HG03460 (cell line): Measurements from ENCODE around the gene SORL1.
A peak's percentile ranks its signal among the peaks of the same experiment; 100 is the strongest.

Source experiments
- ATAC-seq: cut with Tn5 transposase; IDR thresholded peaks from one replicate; pipeline ENCODE4 v1.9.1; 2021; ENCODE audit not compliant: unreplicated experiment

Gene SORL1

DNA sequence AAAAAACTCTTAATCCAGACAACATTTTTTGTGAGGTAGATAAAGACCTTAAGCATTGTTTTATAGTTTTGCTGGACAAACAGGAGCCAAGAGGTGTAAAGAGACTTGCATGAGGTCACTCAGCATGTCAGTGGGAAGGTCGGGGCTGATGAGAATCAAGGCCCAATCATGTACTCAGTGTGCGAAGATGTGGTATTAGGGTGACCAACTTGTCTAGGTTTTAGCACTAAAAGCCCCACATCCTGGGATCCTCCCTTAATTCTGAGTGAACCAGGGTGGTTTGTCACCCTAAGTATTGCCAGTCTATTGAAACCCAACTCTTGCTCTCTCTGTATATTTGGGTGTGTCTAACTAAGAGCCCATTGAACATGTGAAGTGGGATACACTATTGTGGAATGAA lies 20.2 kb downstream of the SORL1 start:
- no peak for ATAC-seq

DNA sequence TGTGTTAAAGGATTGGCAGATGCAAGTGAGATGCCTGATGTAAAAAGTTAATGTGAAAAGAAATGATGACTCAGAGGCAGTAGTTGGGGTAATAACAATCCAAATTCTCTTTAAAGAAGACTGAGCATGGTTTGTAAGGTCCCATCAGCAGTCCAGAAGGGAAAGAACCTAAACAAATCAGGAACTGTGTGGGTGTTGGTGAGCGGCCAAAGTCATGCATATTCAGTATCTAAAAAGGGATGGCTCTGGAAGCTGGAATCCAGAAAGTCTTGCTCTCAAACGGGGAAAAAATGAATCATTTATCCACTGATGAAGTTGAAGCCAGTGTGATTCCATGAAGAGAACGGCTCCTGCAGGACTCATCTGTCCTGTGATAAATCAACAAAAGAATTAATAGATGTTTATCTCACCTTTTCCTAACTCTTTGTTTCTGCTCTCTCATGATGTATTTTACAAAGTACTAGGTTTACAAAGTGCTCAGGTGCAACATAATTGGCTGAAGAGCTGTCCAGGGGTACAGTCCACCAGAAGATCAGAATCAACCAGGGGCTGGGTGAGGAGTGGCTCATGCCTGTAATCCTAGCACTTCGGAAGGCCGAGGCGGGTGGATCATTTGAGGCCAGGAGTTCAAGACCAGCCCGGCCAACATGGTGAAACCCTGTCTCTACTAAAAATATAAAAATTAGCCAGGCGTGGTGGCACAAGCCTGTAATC lies 21.1 kb downstream of the SORL1 start:
- ATAC-seq: no peak

DNA sequence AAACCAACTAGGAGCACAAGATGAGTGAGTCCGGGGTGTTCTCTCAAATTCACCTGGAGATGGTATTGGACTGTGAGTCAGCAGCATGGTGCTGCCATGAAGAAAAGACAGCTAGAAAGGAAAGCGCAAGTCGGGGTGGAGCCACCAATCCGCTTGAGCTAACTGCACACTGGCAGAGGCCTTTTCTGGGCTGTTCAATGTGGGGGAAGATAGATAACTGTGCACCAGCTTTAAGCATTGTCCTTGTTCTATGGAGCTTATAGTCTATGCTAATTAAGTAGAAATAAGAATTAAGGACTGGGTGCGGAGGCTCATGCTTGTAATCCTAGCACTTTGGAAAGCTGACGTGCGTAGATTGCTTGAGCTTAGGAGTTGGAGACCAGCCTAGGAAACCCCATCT lies 22.6 kb downstream of the SORL1 start:
- no peak for ATAC-seq

DNA sequence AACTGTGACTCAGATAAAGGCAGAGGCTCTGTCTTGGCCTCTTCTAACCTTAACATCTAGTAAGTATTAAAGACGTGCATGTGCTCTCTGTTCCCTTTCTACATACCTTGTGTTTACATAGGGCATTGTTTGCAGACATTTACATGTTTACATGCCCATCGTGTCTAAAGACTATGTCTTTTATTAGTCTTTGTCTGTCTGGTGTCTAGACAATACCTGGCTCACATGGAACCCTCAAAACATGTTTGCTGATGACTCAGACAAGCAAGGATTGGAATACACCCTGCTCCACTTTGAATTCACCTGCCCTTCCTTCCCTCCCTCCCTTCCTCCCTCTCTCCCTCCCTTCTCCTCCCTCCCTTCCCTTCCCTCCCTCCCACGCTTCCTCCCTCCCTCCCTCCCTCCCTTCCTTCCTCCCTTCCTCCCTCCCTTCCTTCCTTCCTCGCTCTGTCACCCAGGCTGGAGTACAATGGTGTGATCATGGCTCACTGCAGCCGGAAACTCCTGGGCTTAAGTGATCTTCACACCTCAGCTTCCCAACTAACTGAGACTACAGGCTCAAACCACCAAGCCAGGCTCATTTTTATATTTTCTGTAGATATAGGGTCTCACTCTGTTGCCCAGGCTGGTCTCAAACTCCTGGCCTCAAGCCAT lies 24.4 kb downstream of the SORL1 start:
- ATAC-seq: no peak

DNA sequence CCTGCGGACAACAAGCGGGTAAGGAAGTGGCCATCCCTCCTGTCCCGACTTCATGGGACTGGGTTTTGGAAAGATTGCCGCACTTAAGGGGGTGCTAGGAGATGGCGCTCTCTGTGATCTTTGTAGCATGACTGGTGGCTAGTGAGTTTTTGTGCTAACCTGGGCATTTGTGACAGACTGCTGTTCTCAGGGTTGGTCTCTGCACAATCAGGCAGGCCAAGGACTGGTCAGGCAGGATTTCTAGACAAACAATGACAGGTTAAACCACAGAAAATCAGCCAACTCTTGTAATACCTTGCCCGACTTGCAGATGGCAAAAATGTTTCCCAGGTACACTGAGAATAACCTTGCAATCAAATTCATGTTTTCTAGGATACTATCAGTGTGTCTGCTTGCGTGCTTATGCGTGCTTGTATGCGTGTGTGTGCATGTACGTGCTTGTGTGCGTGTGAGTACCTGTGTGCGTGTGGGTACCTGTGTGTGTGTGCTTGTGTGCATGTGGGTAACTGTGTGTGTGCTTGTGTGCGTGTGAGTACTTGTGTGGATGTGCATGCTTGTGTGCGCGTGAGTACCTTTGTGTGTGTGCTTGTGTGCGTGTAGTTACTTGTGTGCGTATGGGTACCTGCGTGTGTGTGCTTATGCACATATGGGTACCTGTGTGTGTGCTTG lies 26.2 kb downstream of the SORL1 start:
- no peak for ATAC-seq

DNA sequence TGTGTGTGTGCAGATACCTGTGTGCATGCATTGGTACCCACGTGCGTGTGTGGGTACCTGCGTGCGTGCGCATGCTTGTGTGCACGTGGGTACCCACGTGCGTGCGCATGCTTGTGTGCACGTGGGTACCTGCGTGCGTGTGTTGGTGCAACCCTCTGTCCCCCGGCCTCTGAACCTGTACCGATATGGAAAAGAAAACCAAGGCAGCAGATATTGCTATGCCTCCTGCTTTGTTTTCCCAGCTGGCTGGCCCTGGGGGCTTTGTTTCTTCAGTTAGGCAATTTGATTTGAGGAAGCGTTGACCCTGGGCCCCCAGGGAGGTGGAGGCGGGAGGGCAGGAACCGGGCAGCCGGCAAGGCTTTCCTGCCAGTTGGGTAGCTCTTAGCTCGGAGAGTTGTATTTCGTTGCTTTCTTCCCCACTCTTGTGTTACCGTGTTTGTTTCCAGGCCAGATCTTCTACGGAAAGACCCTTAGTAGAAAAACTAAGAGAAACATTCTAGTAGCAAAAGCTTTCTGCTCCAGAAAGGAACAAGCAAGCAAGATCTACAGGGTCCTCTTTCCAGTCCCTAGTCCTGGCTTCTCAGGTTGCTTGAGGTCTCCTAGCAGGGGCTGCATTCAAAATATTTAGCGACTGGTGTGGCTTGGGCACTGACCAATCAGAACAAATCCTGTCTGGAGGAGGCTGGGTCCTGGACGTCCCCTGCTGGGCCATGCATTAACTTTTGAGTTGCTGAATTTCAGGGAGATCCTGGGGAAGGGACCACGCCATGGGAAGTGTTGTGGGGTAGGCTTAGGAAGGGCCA lies 27.0 kb downstream of the SORL1 start:
- ATAC-seq: no peak

DNA sequence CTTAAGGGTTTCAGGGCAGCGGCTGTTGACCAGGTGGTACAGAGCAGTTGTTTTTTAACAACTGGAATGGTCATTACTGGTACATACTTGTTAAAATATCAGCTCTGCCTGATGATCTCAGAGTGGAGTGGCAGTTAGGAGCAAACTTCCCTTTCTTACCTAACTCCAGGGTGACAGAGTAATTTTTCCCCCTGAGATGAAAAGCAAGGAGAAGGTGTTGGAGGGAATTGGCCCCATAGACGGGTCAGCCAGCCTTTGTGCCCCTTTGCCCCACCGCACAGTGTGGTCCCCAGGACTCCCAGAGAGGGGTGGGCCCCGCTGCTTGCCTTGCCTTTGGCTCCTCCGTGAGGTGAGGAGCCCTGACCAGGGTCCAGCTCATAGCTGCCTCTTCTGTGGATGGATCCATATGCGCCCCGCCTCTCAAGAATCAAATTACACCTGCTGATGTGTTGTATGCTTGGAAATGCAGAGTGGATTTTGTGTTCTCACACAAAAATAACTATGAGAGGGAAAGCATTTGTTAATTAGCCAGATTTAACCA lies 27.7 kb downstream of the SORL1 start:
- no peak for ATAC-seq

DNA sequence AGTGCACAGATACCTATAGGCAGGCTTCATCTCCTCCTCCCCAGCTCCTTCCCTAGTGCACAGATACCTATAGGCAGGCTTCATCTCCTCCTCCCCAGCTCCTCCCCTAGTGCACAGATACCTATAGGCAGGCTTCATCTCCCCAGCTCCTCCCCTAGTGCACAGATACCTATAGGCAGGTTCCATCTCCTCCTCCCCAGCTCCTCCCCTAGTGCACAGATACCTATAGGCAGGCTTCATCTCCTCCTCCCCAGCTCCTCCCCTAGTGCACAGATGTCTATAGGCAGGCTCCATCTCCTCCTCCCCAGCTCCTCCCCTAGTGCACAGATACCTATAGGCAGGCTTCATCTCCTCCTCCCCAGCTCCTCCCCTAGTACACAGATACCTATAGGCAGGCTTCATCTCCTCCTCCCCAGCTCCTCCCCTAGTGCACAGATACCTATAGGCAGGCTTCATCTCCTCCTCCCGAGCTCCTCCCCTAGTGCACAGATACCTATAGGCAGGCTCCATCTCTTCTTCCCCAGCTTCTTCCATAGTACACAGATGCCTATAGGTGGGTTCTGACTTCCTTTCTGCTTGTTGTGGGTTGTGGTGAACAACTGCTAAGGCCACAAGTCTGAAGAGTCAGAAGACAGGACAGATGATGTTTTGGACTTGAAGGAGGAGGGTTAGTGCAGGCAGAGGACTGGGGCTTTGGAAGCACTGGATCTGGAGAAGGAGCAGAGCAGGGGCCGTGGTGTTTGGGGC lies 29.5 kb downstream of the SORL1 start:
- ATAC-seq: peak; percentile 56

DNA sequence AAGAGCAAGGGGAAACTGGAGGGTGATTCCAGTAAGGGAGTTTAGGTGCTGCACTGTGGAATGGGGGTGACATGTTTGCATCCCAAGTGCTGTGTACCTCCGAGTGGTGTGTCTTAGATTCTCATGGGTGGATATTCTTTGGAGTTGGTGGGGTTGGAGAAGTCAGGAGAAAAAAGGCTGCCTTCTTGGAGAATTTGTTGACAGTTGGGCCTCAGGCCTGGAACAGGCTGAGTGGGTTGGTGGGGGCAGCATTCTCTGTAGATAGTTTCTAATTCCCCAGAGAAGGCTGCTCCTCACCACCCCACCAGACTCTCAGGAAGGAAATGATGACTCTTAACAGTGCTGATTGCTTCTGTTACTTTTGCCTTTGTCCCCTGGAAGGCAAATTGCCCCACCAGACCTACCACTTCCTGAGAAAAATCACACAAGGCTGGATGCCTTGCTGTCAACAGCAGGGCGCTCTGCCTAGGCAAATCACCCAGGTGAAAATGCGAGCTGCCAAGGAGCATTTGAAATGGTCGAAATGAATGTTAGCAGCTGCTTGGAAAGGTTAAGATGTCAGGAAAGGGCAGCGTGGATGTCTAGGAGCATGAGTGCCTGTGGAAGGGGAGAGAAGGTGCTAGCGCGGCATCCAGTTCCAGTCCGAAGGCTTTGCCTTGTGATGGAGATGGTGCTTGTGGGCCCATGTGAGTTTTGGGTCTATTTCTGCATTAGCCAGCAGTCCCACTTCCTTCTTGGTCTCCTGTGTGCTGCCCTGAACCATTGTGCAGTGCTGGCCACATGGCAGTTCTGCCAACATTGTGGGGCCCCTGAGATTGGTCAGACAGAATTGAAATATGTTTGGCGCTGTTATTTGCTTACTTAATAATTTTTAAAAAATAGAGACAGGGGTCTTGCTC lies 30.4 kb downstream of the SORL1 start:
- peak; percentile 89 for ATAC-seq

DNA sequence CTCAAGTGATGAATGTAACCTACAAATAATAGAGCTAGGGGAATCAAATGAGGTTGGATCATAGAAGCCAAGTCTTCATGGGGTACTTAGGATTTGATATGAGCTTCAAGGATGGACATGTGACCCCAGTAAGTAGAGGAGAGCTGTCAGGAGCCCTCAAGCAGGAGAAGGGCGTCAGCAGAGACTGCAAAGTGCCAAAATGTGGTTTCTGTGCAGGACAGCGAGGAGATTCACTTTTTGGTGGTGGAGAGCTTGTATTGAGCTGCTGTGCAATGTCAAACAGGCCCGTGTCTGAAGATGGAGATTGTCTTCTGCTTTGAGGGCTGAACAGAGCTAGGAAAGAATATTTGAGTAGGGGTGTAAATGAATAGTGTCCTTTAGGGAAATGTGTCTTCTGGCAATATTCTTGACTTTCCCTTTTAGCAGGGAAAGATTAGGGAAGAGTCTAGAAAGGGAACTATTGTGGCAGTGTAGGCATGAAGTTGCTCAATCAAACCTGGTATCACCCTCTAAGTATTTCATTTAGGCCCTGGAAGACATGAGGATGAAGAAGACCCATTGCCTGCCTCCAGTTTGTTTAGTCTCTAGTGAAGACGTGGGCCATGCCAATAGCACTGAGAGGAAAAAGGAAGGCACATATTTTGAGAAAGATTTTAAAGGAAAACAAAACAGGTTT lies 31.8 kb downstream of the SORL1 start:
- no peak for ATAC-seq

DNA sequence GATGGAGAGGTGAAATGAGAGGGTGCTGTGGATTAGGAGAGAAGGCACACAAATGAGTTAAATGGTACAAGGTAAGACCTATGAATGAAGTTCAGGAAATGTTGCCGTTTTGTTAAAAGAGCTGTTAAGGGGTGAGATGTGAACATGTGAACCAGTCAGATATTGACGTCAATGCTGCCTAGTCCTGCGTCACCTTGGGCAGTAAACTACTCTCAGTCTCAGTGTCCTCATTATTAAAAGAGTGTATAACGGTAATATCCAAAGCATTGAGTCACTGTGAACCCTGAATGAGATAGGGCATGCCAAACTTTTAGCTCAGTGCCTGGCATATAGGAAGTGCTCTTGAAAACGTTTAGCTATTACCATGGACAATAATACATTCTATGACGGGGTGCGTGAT lies 33.1 kb downstream of the SORL1 start:
- ATAC-seq: no peak

DNA sequence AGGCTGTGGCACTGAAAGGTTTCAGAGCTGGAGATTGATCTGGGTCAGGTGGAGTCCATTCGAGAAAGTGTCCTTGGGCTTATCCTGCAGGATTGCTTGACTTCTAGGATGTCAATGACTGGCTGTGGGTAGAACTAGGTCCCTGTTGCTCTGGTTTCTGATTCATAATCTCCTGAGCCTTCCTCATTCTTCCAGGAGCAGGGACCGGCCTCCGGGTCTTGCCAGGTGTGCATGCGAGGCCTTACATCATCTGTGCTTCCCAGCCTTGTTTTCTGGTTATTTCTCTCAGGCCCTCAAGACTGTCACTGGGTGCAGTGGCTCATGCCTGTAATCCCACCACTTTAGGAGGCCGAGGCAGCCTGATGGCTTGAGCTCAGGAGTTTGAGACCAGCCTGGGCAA lies 33.9 kb downstream of the SORL1 start:
- ATAC-seq: no peak

DNA sequence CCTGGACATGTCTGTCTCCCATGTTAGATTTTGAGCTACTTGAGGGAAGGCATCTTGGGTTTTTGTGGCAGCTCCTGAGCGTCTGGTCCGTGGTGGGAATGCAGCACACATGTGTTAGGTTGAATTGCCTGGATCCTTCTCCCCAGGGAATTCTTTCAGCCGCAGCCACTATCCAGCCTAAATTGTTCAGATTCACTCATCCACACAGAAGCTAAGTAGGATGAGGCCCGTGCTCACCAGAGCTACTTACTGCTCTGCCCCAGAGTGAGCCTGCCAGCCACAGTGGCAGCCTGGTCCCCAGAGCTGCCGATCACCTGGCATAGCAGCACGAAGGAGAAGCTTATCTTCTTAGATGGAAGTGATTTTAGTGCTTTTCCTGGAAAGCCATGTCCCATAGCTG lies 35.1 kb downstream of the SORL1 start:
- ATAC-seq: no peak

DNA sequence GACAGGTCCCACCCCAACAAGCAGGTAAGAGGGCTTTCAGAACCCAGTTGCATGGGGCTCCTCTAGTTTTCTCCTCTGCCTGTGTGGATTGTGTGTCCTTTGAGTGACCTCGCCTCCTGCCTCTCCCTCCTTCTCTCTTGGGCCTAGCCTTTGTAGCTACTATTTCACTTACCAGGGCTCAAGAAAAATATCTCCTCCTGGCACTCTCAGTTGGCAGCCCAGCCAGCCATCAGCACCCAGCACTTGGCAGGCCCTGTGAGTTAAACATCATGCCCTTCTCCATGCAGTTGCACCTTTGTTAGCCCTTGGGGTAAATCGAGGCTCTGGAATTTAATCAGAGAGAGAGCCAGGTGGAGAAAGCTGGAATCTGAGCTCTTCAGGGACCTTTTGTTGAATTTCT lies 36.1 kb downstream of the SORL1 start:
- ATAC-seq: no peak

DNA sequence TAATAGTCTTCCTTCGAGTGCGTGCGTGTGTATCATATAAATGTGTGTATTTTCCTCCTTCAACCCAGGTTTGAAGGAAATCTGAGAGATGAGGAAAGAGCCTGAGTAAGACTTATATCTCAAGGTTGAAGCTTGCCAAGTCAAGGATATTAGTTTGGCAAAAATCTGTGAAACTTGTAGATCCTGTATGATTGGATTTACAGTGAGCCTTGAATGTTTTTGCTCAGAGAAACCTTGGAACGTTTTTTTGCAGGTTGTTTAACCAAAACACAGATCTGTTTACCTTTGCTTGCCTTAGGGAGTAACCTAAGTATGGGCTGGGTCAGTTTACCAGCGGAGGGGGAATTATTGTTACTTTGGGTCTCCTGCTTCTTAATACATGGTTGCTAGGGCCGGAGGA lies 36.5 kb downstream of the SORL1 start:
- no peak for ATAC-seq

DNA sequence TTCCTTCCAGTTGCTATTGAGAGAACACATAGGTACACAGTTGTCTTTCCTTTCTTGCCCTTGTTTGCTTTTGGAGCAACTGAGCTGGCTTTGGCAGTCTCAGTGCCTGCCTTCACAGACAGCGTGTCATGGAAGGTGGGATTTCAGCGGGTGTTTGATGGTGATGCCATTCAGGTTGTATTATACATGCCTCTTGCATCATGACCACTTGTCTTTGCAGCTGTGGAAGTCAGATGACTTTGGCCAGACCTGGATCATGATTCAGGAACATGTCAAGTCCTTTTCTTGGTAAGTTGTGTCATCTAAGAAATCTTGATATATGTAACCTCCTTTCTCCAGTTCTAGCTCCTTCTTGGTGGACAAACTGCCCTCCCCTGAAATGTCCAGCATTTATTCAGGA lies 37.7 kb downstream of the SORL1 start:
- no peak for ATAC-seq

DNA sequence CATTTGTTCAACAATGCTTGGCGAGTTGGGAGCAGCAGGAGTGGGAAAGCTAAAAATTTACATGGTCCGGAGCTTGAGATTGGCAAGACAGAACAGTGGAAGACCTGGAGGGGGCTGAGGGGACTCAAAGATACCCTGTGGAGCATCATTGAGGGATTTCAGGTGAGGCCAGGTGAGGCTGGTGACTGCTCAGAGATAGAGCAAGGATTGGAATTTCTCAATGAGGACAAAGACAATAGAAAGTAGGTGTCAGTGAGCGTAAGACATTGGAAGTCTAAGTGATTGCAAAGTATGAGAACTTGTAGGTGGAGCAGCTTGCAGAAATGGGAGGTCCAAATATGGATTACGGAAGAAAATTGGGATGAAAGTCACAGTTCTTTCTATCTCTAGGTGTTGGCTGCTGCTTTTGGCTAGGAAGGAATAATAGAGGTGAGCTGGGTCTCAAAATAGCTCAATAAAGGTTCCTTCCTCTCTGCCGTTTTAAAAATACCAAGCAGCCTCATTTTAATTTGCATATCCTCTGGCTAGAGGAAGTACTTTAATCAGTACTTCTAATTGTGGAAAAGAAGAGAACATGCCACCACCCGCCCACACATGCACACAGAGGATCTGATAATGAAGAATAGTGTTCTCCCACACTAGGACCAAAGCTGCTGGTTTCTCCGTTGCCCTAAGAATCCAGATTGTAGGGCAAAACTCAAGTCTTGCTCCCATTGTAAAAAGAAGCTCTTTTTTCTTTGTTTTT lies 42.4 kb downstream of the SORL1 start:
- peak; percentile 80 for ATAC-seq
